ENCODE results near the gene COL4A2.

DNA sequence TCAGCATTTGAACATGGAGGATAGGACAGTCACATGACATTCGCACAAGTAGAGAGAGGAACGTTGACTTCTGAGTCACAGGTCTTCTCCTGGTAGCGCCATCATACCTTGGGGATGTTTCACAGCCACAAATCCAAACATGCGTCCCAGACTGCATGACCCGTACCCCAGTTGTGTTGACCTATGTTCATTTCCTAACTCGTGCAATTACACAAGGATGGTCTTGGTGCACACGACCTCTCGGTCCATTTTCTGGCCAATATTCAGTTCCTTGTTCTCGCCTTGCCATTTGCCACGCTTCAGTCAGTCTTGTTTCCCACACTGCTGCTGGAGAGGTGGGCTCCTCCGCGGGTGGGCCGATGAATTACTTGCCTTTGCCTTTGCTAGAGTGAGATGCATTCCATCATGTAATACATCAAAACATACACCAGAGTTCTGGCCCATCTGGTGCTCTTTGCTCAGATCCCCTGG, 87.3 kb downstream of the COL4A2 start:
- TF ChIP-seq, protein P1, sequence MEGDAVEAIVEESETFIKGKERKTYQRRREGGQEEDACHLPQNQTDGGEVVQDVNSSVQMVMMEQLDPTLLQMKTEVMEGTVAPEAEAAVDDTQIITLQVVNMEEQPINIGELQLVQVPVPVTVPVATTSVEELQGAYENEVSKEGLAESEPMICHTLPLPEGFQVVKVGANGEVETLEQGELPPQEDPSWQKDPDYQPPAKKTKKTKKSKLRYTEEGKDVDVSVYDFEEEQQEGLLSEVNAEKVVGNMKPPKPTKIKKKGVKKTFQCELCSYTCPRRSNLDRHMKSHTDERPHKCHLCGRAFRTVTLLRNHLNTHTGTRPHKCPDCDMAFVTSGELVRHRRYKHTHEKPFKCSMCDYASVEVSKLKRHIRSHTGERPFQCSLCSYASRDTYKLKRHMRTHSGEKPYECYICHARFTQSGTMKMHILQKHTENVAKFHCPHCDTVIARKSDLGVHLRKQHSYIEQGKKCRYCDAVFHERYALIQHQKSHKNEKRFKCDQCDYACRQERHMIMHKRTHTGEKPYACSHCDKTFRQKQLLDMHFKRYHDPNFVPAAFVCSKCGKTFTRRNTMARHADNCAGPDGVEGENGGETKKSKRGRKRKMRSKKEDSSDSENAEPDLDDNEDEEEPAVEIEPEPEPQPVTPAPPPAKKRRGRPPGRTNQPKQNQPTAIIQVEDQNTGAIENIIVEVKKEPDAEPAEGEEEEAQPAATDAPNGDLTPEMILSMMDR (IDR thresholded peaks at IDR 0.05) = no peak
- no peak for TF ChIP-seq POLR2A (IDR thresholded peaks at IDR 0.05)

Data from right lobe of liver (tissue), 4 donors.